ENCODE measurements around the gene RPAP2.
"Not testable (repeated sequence)": the region's sequence is repeated elsewhere in the genome, so short reads cannot be mapped to it uniquely, and the experiment has no call there.

DNA sequence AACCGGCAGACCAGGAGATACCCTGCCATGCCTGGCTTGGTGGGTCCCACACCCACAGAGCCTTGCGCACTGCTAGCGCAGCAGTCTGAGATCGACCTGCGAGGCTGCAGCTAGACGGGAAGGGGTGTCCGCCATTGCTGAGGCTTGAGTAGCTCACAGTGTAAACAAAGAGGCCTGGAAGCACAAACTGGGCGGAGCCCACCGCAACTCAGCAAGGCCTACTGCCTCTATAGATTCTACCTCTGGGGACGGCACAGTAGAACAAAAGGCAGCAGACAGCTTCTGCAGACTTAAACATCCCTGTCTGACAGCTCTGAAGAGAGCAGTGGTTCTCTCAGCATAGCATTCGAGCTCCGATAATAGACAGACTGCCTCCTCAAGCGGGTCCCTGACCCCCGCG is 19.1 kb upstream of the RPAP2 start:
- TF ChIP-seq EZH2phosphoT487 (conservative IDR thresholded peaks at IDR 0.05; ENCODE audit: low read length) = not testable (repeated sequence)
- TF ChIP-seq, protein P1, sequence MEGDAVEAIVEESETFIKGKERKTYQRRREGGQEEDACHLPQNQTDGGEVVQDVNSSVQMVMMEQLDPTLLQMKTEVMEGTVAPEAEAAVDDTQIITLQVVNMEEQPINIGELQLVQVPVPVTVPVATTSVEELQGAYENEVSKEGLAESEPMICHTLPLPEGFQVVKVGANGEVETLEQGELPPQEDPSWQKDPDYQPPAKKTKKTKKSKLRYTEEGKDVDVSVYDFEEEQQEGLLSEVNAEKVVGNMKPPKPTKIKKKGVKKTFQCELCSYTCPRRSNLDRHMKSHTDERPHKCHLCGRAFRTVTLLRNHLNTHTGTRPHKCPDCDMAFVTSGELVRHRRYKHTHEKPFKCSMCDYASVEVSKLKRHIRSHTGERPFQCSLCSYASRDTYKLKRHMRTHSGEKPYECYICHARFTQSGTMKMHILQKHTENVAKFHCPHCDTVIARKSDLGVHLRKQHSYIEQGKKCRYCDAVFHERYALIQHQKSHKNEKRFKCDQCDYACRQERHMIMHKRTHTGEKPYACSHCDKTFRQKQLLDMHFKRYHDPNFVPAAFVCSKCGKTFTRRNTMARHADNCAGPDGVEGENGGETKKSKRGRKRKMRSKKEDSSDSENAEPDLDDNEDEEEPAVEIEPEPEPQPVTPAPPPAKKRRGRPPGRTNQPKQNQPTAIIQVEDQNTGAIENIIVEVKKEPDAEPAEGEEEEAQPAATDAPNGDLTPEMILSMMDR (IDR thresholded peaks at IDR 0.05; ENCODE audit: insufficient read depth, low read length, poor library complexity, severe bottlenecking) = not testable (repeated sequence)

Measured in SU-DHL-6 (cell line).